T47D (cell line): Measurements from ENCODE around the gene ATG16L1.

ENCODE experiments used
- DNase-seq, 2 experiments: peaks; one replicate each; pipeline versions ENCODE4 v3.0.0 to v3.0.0-alpha.2; 2011 to 2012; ENCODE audit warnings: low read depth in 1 of 2, low spot score in 1 of 2
- JUND ChIP-seq: IDR thresholded peaks from 2 replicates; pipeline ENCODE4 v1.6.1; 2012; ENCODE audit warnings: low read depth
- in situ Hi-C: cut with HindIII; loops from 2 replicates; pipeline ENCODE4 v1.10.0; 2016; ENCODE audit warnings: low sequenced_read_pairs, low pct_unique_long_range_greater_than_20kb

Gene ATG16L1

DNA sequence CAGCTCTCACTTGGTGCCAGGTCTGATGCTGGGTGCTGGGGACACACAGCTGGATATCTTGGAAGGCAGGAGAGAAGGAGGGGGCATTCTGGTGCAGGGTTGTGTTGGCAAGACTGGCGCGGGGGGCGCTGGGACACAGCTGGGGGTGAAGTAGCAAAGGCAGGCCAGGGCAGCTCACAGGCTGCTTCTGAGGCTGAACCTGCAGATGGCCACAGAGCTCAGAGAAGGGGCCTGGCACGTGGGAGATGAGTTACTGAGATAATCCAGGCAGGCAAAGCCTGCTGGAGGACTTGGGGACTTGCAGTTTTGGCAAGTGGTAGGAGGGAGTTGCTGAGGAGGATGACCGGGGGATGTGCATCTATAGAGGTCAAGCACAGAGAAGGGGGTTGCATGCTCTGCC is 86.6 kb downstream of the ATG16L1 start:
- peak in 1 of 2 experiments; percentile 12 for DNase-seq
- in situ Hi-C loops, result no loop called here
- no peak for TF ChIP-seq JUND

DNA sequence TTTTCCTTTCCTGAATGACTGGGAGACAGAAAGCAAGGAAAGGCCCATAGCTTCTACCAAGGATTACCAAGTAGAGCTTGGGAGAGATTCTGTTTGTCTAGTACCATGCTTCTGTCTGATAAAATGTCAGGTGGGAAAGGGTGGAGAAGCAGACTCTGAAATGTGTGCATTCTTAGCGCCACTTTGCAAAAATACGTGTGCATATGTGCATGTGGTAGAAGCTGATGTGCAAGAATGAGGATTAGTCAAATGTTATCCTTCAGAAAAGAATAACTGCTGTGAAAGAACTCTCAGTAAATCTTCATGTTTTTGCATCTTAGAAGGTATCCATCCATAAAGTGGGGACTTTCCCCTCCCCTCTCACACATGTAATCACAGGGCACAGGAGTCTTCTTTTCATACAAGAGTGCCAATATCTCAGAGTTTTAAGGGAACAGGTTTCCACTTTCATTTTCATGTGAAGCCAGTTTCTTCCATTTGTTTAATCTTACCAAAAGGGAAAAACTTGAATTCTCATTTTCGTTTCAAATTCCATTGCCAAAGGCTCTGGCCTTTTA is 87.4 kb downstream of the ATG16L1 start:
- no peak for TF ChIP-seq JUND
- in situ Hi-C loops, result no loop called here
- no peak for DNase-seq

DNA sequence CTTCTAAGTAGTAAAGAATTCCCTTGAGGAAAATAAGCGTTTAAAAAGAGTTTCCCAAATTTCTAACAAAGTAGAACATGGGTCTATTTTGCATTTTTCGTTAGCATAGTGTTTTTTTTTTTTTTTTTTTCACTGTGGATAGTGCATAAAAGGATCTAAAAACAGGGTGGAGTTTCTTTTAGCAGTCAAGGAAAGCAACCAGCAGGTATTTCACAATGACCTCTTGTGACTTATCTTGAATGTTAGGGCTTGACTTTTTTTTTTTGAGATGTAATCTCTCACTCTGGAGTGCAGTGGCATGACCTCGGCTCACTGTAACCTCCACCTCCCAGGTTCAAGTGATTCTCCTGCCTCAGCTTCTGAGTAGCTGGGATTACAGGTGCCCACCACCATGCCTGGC is 88.0 kb downstream of the ATG16L1 start:
- in situ Hi-C loops, result no loop called here
- DNase-seq, result no peak
- TF ChIP-seq JUND, result no peak

DNA sequence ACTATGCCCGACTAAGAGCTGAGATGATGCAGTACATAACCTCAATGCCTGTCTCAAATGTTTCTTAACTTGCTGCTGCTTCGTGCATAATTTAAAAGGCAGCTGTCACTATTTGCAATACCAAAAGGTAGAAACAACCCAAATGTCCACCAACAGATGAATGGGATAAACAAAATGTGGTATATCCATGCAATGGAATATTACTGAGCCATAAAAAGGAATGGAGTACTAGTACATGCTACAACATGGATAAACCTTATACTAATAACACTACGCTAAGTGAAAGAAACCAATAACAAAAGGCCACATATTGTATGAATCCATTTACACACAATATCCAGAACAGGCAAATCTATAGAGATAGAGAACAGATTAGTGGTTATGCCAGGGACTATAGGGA is 89.8 kb downstream of the ATG16L1 start:
- in situ Hi-C loops, result no loop called here
- no peak for TF ChIP-seq JUND
- no peak for DNase-seq

DNA sequence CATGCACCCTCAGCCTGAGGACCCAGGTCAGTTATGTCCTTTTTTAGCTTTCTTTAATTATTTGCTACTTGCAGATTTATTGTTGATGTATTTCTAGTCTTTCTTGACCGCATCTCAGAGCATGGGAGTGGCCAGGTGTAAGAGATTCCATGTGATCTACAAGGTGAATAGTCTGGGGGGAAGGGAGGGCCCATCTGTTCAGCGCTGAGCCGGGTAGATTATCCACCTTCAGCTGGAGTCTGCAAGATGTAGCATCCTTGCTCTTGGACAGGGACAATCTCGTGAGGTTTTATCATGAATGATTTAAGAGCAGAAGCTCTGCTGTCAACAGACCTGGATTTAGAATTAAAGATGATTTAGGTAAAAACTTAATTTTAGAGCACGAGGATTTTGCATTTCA is 90.8 kb downstream of the ATG16L1 start:
- no peak for DNase-seq
- in situ Hi-C loops, result no loop called here

DNA sequence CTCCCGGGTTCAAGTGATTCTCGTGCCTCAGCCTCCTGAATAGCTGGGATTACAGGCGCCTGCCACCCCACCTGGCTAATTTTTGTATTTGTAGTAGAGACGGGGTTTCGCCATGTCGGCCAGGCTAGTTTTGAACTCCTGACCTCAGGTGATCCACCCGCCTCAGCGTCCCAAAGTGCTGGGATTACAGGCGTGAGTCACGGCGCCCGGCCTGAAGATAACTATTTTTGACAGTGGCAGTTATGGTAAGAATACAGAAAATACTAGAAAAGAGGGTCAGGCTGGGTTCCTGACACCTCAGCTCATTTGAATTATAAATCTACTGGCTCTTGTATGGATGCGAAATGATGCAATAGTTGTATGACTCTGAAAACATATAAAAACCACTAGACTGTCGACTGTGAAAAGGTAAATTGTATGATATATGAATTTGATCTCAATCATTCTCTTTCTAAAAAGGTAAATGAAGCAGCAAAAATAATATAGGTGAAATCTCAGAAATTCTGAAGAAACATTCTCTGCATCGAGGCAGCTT is 91.8 kb downstream of the ATG16L1 start:
- no peak for DNase-seq
- TF ChIP-seq JUND, result no peak
- in situ Hi-C loops, result no loop called here

More for the DNA sequence above, 90.8 kb downstream of the ATG16L1 start:
- no peak for TF ChIP-seq JUND
